Mesenteric fat pad (tissue), 1 donor: ENCODE results near the gene ARNT2. TPM values are rescaled to one million over a fixed set of nuclear protein-coding genes. Genes with fewer than 3 reads are reported as not detected.
A peak's percentile ranks its signal among the peaks of the same experiment; 100 is the strongest.

Source experiments
- DNase-seq: peaks from one replicate; pipeline ENCODE4 v3.0.0-alpha.2; 2020; ENCODE audit warnings: low spot score
- total RNA-seq: library from RNA; stranded (reverse); fragmentation: NEBNext Ultra II Directional; extraction: Animal tissue kit (Norgen Biotek cat#: 25700); gene quantifications from one replicate; pipeline ENCODE4 v1.2.1, GENCODE V29; 2021
- donor health status: DM: yes; HTN: yes; CAD: no.

Gene ARNT2
- total RNA-seq, 1 donor from 2014 or later: 1.8 TPM

- DNase-seq: peak; percentile 41
Measured at GRCh38 chr15:80590761-80591355, 186.7 kb downstream of the ARNT2 start.

- peak; percentile 49 for DNase-seq
Measured at GRCh38 chr15:80591471-80591870, 187.3 kb downstream of the ARNT2 start.

- peak; percentile 83 for DNase-seq
Measured at GRCh38 chr15:80591938-80592825, 188.0 kb downstream of the ARNT2 start.

GRCh38 chr15:80593486-80594030, 189.4 kb downstream of the ARNT2 start:
- peak; percentile 71 for DNase-seq

- peak; percentile 85 for DNase-seq
Measured at GRCh38 chr15:80594091-80594889, 190.1 kb downstream of the ARNT2 start.

- DNase-seq: peak; percentile 68
Measured at GRCh38 chr15:80595396-80595795, 191.2 kb downstream of the ARNT2 start.

- DNase-seq: no peak
Measured at GRCh38 chr15:80596521-80596976, 192.4 kb downstream of the ARNT2 start.

- no peak for DNase-seq
Measured at GRCh38 chr15:80597076-80597475, 192.9 kb downstream of the ARNT2 start.

GRCh38 chr15:80599359-80599758, 195.2 kb downstream of the ARNT2 start:
- no peak for DNase-seq

GRCh38 chr15:80600626-80601025, 196.4 kb downstream of the ARNT2 start:
- no peak for DNase-seq

- no peak for DNase-seq
Measured at GRCh38 chr15:80601256-80601655, 197.1 kb downstream of the ARNT2 start.

- no peak for DNase-seq
Measured at GRCh38 chr15:80604583-80605575, 200.7 kb downstream of the ARNT2 start.

GRCh38 chr15:80605591-80606150, 201.5 kb downstream of the ARNT2 start:
- no peak for DNase-seq

GRCh38 chr15:80606511-80607071, 202.4 kb downstream of the ARNT2 start:
- no peak for DNase-seq

- DNase-seq: no peak
Measured at GRCh38 chr15:80607287-80607980, 203.3 kb downstream of the ARNT2 start.

GRCh38 chr15:80608688-80609087, 204.5 kb downstream of the ARNT2 start:
- no peak for DNase-seq

GRCh38 chr15:80609091-80609490, 204.9 kb downstream of the ARNT2 start:
- DNase-seq: no peak

GRCh38 chr15:80609512-80609946, 205.3 kb downstream of the ARNT2 start:
- no peak for DNase-seq
